Adrenal gland (tissue), 5 donors: ENCODE results near the gene ANKS3.

Experiments
- POLR2A ChIP-seq, 2 donors: fragments of 450-650 bp; IDR thresholded peaks; one replicate each; pipeline ENCODE4 v1.6.1; 2017; ENCODE audit warnings: antibody characterized with exemption in 2 of 2, mild to moderate bottlenecking in 2 of 2, moderate library complexity in 1 of 2
- TF ChIP-seq, protein P1 (sequence below), 6 experiments: fragments of 450-650 bp in 4 of 6; fragments of 200-600 bp in 2 of 6; sonication (generic) in 1 of 6; IDR thresholded peaks; 1 replicate in 5 of 6; 2 replicates in 1 of 6; pipeline versions ENCODE4 v1.5.1 to v1.8.0; 2016 to 2021; ENCODE audit warnings: antibody characterized with exemption in 6 of 6, mild to moderate bottlenecking in 2 of 6, moderate library complexity in 1 of 6
- donor health status: DM: no; HTN: no; CAD: no.

GRCh38 chr16:4684058-4684715, 49.9 kb downstream of the ANKS3 start:
- TF ChIP-seq, protein P1, sequence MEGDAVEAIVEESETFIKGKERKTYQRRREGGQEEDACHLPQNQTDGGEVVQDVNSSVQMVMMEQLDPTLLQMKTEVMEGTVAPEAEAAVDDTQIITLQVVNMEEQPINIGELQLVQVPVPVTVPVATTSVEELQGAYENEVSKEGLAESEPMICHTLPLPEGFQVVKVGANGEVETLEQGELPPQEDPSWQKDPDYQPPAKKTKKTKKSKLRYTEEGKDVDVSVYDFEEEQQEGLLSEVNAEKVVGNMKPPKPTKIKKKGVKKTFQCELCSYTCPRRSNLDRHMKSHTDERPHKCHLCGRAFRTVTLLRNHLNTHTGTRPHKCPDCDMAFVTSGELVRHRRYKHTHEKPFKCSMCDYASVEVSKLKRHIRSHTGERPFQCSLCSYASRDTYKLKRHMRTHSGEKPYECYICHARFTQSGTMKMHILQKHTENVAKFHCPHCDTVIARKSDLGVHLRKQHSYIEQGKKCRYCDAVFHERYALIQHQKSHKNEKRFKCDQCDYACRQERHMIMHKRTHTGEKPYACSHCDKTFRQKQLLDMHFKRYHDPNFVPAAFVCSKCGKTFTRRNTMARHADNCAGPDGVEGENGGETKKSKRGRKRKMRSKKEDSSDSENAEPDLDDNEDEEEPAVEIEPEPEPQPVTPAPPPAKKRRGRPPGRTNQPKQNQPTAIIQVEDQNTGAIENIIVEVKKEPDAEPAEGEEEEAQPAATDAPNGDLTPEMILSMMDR (IDR thresholded peaks at IDR 0.05): no peak
- TF ChIP-seq POLR2A (IDR thresholded peaks at IDR 0.05): no peak
